Measurements from ENCODE around the gene TNKS2. TPM values are rescaled to one million over a fixed set of nuclear protein-coding genes. Genes with fewer than 3 reads are reported as not detected.

The TNKS2 gene
- total RNA-seq, 1 experiment from 2014 or later = 33.8 TPM

DNA sequence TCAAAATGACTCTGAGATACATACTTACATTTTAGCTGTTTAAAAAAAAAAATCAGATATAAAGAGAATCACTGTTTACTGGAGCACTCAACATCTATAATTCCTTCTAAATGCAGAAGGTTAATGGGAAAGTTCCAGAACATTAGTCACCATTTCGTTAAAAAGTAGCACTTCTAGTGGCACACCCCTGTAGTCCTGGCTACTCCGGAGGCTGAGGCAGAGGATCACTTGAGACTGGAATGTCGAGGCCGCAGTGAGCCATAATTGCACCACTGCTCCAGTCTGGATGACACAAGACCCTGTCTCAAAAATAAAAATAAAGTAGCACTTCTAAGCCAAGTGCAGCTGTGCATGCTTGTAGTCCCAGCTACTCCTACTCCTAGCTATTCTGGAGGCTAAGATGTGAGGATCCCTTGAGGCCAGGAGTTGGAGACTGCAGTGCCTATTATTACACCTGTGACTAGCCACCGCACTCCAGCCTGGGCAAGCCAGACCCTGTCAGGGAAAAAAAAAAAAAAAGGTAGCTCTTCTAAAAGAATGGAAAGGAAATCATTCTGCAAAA is 108.9 kb downstream of the TNKS2 start:
- no peak for DNase-seq (ENCODE audit: extremely low read depth, low read depth)

DNA sequence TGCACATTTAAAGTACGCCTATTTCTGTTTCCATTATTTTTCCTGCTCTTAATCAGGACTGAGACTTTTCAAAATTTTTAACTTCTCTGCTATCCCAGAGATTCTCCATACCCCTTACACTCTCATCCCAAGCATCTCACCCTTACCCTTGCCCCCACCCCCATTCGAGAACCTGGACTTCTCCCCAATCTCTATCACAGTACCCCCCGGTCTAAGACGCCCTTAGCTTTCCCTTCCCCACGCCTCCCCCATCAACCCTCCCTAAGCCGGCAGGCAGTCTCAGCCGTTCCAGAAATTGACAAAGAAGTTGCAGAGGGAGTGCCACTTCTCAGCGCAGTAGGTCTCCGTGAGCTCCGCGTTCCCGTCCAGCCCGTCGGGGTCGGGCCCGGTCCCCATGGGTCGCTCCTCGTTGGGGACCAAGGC is 109.7 kb downstream of the TNKS2 start:
- no peak for DNase-seq (ENCODE audit: extremely low read depth, low read depth)

DNA sequence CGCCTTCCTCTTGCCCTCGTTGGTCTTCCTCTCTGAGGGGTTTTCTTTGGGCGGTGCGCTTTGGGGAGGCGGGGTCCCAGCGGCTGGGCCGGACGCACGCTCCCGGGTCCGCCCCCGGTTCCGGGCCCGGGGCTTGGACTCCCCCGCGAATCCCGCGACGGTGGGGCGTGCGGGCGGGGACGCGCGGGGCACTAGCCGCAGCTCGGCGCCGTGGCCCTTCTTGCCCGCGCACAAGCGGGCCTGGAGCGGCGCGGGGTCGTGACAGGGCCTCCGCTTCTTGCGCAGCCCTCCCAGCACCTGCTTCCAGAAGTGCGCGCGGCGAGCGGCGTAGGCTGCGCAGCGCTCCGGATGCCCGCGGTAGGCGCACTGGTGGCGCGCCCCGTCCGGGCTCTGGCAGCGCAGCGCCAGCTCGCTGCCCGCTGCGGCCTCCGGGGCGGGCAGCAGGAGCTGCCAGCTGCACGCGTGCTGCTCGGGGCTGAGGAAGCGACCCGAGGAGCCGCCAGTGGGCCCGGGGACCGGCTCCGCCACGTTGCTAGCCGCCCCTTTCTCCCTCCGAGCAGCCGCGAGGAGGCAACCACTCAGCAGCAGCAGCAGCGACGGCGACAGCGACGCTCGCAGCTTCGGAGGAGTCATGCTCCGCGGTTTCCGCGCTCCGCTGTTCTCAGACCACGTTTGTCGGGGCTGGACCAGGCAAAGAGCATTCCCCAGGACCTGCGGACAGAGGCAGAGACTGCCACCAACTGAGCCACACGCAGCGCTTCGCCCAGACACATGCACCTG is 110.3 kb downstream of the TNKS2 start:
- peak; percentile 82 for DNase-seq (ENCODE audit: extremely low read depth, low read depth)

DNA sequence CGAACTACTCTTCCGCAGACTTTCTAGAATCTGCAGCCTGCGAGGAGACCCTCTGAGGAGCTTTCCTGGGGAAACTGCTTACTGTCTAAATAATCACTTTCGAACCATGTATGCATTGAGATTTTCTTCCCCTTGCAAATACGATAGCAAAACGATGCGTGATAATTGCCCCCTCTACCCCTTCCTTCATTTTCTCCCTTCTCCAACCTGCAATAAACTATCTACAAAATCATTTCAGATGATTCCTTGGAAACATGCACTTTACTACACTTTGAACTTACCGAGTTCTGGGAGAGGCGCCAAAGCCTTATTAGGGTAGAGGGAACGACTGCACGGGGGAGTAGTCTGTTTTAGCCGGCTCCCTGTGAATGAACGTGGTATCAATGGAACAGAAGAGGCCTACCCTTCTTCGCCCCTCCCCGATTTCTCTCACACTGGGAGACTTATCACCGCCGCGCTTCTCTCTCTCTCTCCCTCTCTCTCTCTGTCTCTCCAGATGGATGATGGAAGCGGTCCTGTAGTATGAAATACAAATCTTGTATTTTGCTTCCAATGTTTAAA is 111.0 kb downstream of the TNKS2 start, which contains the start of gene FGFBP3:
TSS of gene FGFBP3 (minus strand) at position 370 of the 561 bp plus-strand sequence. CDS start 517 bp downstream, outside the sequence.
- DNase-seq (ENCODE audit: extremely low read depth, low read depth) = peak; percentile 56

DNA sequence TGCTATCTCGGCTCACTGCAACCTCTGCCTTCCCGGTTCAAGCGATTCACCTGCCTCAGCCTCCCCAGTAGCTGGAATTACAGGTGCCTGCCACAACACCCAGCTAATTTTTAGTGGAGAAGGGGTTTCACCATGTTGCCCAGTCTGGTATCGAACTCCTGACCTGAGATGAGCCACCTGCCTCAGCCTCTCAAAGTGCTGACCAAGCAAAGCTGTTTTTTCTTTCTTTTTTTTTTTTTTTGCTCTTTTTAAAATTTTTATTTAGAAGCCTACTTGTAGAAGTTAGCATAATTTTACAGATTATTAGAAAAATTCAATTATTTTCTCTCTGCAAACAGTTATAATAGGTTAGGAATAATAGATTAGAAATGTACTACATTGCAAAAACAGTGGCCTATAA is 112.2 kb downstream of the TNKS2 start:
- DNase-seq (ENCODE audit: extremely low read depth, low read depth) = no peak

Small RNA genes lying within 50 kb of the gene (small RNA-seq; reads per million reads assigned to genes)
- gene AL359198.2 (0 reads per million in 2 experiments), gene SRP9P1 (0 to 0.06 reads per million in 2 experiments)

Other genes starting within 250 kb of the TNKS2 start
- gene PPP1R3C, start 165.4 kb upstream of the TNKS2 start, total RNA-seq (2014; rRNA removed; shearing (Covaris generic)) = 160 and 177 TPM in 2 replicates
- gene FGFBP3, start 111.1 kb downstream of the TNKS2 start, total RNA-seq (2014; rRNA removed; shearing (Covaris generic)) = 1.6 and 2.1 TPM in 2 replicates
- gene BTAF1, start 125.3 kb downstream of the TNKS2 start, total RNA-seq (2014; rRNA removed; shearing (Covaris generic)) = 43.2 and 52.8 TPM in 2 replicates

Data from NCI-H460 (cell line).